Dedifferentiated amniotic fluid mesenchymal stem cell (primary cell): ENCODE data around the gene GRAMD1B.
A peak's percentile ranks its signal among the peaks of the same experiment; 100 is the strongest.
"Not testable (repeated sequence)": the region's sequence is repeated elsewhere in the genome, so short reads cannot be mapped to it uniquely, and the experiment has no call there.

ENCODE experiments used
- DNase-seq: peaks from one replicate; pipeline ENCODE4 v3.0.0-alpha.2; 2016; ENCODE audit errors: extremely low spot score

The GRAMD1B gene

DNA sequence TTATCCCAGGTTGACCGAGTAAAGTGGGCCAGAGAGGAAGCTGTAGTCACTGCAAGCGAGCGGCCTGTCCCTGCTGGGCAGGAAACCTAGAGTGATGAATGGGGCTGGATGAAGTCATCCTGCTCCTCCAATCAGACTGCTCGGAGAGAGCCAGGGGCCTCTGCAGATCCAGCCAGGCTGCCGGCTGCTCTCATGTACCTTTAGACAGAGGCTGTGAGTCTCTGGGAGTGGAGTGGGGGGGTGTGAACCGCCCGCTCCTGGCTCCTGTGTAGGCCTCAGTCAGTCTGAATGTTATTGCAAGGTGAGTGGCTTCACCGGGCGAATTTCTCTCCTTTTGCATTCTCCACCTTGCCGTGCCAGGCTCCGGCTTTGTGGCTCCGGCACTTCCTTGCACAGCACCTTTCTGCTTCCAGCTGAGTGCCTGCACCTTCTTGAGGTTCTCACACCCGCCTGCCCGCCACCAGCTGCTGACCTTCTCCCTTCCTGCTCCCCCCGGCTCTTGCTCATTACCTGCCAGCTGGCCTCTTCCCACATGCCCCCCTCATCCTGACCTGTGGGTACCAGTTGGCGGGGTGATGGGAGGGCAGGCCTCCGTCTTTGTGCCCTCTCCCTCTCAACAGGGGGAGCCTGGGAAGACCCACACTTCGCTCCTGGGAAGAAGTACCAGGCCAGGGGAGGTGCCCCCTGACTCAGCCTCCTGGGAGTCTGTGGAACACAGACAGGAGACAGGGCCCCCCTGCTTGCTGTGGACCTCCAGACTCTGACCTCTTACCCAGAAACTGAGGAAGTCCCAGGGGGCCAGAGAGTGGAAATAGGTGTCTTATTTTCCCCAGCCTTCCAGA, 79.9 kb downstream of the GRAMD1B start:
- DNase-seq: no peak

GRCh38 chr11:123510579-123510905, 80.5 kb downstream of the GRAMD1B start:
- DNase-seq: no peak

DNA sequence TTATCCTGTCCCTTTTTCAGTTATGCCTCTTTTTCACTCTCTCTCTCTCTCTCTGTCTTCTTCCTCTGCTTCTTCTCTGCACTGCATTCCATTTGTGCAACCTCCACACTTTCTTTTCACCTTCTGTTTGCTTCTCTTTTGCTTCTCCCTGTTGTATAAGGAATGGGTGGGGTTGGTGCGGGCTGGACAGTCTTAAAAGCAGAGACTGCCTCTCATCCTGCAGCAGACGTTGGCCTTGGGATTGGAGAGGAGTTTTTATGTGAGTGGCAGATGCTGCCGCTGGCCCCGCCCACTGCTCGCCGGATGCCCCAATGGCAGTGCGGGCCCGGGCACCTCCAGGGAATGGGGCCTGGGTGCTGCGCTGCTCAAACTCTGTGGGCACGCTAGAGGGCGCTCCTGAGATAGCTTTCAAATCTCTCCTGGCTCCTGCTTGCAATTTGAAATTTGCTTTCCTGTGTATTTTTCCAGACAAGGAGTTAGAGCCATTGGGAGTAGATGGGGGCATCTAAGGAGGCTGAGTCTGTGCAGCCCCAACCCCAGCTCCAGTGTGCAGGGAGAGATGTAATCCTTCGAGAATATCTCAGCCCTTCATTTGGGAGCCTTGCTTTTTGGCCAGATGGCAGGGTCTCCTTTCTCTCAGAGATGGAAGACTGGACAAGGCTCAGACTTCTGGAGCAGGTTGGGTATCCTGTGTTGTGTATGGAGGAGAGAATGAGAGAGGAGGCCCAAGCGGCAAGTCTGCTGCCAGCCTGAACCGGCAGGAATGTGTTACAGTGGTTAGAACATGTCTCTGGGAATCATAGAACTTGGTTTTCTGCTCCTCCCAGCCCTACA, 81.2 kb downstream of the GRAMD1B start:
- peak; percentile 85 for DNase-seq

- not testable (repeated sequence) for DNase-seq
Measured at GRCh38 chr11:123513309-123513708, 83.2 kb downstream of the GRAMD1B start.

DNA sequence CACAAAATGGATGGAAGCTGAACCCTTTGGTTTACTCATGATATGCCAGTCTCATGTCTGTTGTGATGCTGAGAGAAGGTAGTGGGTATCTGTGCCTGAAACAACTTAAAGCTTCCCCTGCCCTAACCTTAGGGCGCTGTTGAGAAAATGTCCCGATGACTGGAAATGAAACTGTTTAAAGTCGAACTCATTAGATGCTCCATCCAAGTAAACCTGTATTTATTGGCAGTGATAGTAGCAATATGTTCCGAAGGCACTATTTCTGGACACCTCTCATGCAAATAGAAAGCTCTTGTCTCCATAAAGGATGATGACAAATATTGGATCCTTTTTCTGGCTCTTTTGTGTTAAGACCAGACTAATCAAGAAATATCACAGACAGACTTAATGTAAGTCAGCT, 86.2 kb downstream of the GRAMD1B start:
- no peak for DNase-seq

- no peak for DNase-seq
Measured at GRCh38 chr11:123517559-123518364, 87.7 kb downstream of the GRAMD1B start.

DNA sequence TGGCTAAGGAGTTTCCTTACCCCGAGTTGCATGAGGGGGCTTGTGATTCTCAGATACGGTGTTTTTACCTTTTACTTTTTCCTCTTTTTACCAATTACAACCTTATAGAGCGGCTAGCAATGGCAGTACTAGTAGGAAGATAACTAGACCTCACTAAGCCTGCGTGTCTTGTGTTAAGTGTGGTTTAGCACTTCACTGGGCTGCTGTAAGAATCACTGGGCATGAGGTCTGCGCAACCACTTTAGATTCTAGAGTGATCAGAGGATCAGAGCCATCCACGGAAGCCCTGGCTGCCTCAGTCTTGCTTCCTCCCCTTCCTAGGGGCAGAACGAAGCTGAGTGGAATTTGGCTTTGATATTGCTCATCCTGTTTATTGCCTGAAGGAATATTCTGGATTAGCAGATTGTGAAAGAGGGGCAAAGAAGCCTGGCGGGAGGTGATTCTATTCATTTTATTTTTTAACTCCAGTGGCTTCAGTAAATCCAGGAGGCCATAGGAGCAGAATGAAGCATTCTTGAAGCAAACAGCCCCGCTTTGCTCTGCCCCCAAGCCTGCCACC, 88.5 kb downstream of the GRAMD1B start:
- DNase-seq: no peak

GRCh38 chr11:123519055-123519796, 89.2 kb downstream of the GRAMD1B start:
- DNase-seq: no peak

DNA sequence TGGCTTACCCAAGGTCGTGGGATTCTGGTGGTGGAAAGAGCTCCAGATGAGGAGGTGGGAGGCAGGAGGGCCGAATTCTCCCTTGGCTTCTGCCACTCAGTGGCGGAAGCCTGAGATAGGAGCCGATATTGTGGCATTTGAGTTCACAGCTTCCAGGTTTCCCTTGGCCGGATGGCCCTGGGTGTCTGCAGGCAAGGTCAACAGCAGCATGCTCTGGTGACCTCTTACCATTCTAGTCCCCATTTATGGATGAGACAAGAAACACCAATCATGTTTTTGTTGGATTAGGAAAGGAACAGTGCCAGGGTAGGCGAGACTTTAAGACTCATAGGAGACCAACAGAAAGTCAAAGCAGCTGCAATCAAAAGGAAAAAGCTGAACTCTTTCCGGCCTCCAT, 89.7 kb downstream of the GRAMD1B start:
- no peak for DNase-seq

DNA sequence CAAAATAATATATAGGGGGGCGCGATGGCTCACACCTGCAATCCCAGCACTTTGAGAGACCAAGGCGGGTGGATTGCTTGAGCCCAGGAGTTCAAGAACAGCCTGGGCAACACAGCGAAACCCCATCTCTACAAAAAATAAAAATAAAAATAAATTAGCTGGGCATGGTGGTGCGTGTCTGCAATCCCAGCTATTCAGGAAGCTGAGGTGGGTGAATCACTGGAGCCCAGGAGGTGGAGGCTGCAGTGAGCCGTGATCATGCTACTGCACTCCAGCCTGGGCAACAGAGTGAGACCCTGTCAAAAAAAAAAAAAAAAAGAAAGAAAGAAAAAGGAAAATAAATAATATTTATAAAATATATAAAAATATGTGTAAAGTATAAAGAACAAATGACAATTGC, 90.4 kb downstream of the GRAMD1B start:
- not testable (repeated sequence) for DNase-seq

DNA sequence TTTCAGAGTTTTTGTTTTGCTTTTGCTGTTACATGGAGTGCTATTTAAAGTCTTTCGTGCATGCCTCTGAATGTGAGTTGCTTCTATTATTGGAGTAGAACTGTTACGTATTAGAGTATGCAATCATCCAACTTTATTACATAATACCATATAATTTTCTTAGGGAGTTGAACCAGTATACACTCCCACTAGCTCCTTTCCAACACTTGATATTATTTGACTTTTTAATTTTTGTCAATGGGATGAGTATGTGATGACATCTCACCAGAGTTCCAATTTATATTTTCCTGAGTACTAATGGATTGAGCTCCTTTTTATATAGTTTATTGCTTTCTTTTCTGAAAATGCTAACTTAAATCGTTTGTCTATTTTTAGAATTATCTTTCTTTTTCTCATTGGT, 90.9 kb downstream of the GRAMD1B start:
- no peak for DNase-seq

- no peak for DNase-seq
Measured at GRCh38 chr11:123521930-123522329, 91.9 kb downstream of the GRAMD1B start.

- DNase-seq: no peak
Measured at GRCh38 chr11:123523539-123523938, 93.5 kb downstream of the GRAMD1B start.

- no peak for DNase-seq
Measured at GRCh38 chr11:123525097-123525496, 95.0 kb downstream of the GRAMD1B start.

DNA sequence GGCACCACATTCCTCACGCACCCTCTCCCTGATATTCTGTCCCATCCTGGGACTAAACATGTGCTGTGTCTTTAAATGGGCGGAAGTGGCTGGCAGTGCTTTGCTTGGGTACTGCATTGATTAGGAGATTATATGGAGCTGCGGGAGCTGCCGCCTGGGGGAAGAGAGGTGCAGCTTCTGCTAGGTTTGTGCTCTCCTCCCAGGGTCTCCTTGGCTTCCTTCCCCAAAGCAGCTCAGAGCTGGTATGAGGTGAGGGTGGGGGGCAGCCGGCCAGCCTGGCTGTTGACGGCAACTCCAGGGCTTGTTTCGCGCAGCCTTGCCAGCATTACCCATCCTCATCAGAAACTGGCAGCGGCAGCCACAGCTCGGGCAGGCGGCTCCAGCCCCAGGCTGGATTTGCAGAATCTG, 95.4 kb downstream of the GRAMD1B start:
- no peak for DNase-seq

GRCh38 chr11:123526027-123526805, 96.1 kb downstream of the GRAMD1B start:
- DNase-seq: no peak

- no peak for DNase-seq
Measured at GRCh38 chr11:123526918-123527317, 96.8 kb downstream of the GRAMD1B start.

DNA sequence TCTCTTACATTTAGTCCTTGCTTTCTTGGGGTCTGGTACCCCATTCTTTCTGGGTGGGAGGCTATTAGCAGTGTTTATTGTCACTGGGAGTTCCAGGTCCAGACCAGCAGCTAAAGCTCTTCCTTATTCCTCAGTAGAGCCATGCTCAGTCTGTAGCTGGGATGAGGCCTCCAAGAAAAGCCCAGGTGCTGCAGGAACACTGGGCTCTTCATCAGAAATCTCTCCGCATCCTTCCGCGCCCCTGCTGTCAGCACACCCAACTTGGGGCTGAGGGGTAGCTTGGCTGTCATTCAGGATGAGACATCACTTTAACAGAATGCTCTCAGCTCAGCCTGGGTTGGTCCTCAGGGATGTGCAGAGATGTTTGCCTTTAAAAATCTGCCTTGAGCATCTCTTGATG, 97.5 kb downstream of the GRAMD1B start:
- no peak for DNase-seq

- no peak for DNase-seq
Measured at GRCh38 chr11:123527947-123528346, 97.9 kb downstream of the GRAMD1B start.

DNA sequence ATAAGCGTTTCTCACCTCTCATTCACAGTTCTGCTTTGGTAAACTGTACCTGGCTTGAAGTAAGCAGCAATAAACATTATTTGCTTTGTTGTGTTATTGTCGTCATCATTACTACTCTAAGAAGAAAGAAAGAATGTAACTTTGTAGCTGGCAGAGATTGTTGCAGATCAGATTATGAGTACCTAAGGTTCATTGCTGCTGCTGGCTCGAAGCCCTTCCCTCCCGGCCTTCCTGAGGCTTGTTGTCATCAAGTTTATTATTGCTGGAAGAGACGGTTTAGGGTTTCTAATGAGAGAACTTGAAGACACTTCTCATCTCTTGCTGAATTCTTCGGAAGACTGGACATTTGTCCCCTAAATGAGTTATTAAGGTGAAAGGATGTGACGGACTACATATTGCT, 101.3 kb downstream of the GRAMD1B start:
- no peak for DNase-seq
